HepG2 (cell line): ENCODE data around the gene SEZ6L. TPM values are rescaled to one million over a fixed set of nuclear protein-coding genes. Genes with fewer than 3 reads are reported as not detected.

Source experiments
- ATAC-seq: fragments of 200-7000 bp; cut with Tn5 transposase; 3 replicates; pipeline ENCODE4 v1.9.1; 2020; ENCODE audit warnings: mild to moderate bottlenecking, moderate library complexity
- BruUV-seq: library from RNA; stranded (reverse); fragments of 400-500 nt; replicated peaks from 2 replicates; lab custom pipeline; 2021; lab: Mats Ljungman, UMichigan
- CTCF ChIA-PET: fragments of 300-600 bp; formaldehyde crosslinking; extraction: SDS; loops from one replicate; lab custom pipeline; 2021; ENCODE audit warnings: low total read pairs, inconsistent platforms, low intra/inter-chr PET ratio; lab: Yijun Ruan, JAX
- POLR2A ChIA-PET: fragments of 350-600 bp; sonication (Branson Sonifier 250); formaldehyde crosslinking; loops from one replicate; lab custom pipeline; 2020; ENCODE audit warnings: antibody characterized with exemption, inconsistent platforms; lab: Yijun Ruan, JAX
- DNase-seq: peaks from one replicate; pipeline ENCODE4 v3.0.0-alpha.2; 2015; ENCODE audit warnings: low spot score
- FAIRE-seq: peaks from 3 replicates; lab custom pipeline; 2011; peaks lifted over from hg19 to GRCh38; lab: Jason Lieb, UNC
- H2AFZ ChIP-seq: one replicate; pipeline ENCODE4 v1.6.1; 2011; ENCODE audit warnings: low read length, inconsistent platforms
- H3K27ac ChIP-seq: fragments of 300-600 bp; 3 replicates; pipeline ENCODE4 v1.8.0; 2011; ENCODE audit warnings: mixed run types, mild to moderate bottlenecking, mixed read lengths, low read length, inconsistent platforms; ENCODE audit not compliant: insufficient read depth; ENCODE audit errors: extremely low read length
- H3K27me3 ChIP-seq, 2 experiments: fragments of 200-600 bp in 1 of 2; 2 replicates in 1 of 2; 3 replicates in 1 of 2; pipeline versions ENCODE4 v1.6.0 to v1.8.0; 2011; ENCODE audit warnings: low read length in 2 of 2, mild to moderate bottlenecking in 2 of 2, moderate library complexity in 2 of 2, inconsistent platforms in 1 of 2; ENCODE audit not compliant: insufficient read depth in 2 of 2, control insufficient read depth in 1 of 2
- H3K36me3 ChIP-seq, 2 experiments: fragments of 200-600 bp in 1 of 2; replicated peaks in 1 of 2; 2 replicates in 1 of 2; 3 replicates in 1 of 2; pipeline versions ENCODE4 v1.5.1 to v1.8.0; 2011; ENCODE audit warnings: low read length in 2 of 2, inconsistent platforms in 1 of 2; ENCODE audit not compliant: insufficient read depth in 2 of 2, control insufficient read depth in 1 of 2
- H3K4me1 ChIP-seq: 2 replicates; pipeline ENCODE4 v1.5.1; 2012; ENCODE audit warnings: low read length, inconsistent platforms; ENCODE audit not compliant: insufficient read depth
- H3K4me2 ChIP-seq: 2 replicates; pipeline ENCODE4 v1.6.0; 2011; ENCODE audit warnings: low read depth, low read length, inconsistent platforms
- H3K4me3 ChIP-seq, 3 experiments: fragments of 200-600 bp in 1 of 3; sonication (generic), shearing (Covaris generic) in 1 of 3; replicated peaks in 1 of 3; 2 replicates each; pipeline ENCODE4 v1.5.1; 2011 to 2016; ENCODE audit warnings: low read length in 3 of 3, inconsistent platforms in 2 of 3, low read depth in 2 of 3, mild to moderate bottlenecking in 2 of 3, control low read depth in 1 of 3, mixed read lengths in 1 of 3; ENCODE audit not compliant: insufficient read depth in 1 of 3
- H3K79me2 ChIP-seq: one replicate; pipeline ENCODE4 v1.6.1; 2011; ENCODE audit warnings: low read length, inconsistent platforms; ENCODE audit not compliant: insufficient read depth
- H3K9ac ChIP-seq: 2 replicates; pipeline ENCODE4 v1.6.0; 2011; ENCODE audit warnings: mild to moderate bottlenecking, low read depth, low read length, inconsistent platforms; ENCODE audit not compliant: insufficient read depth
- H3K9me3 ChIP-seq: 2 replicates; pipeline ENCODE4 v1.5.1; 2012; ENCODE audit warnings: mild to moderate bottlenecking, low read length
- H4K20me1 ChIP-seq: 2 replicates; pipeline ENCODE4 v1.6.0; 2011; ENCODE audit warnings: inconsistent platforms, mild to moderate bottlenecking, low read length, moderate library complexity; ENCODE audit not compliant: insufficient read depth
- AKAP8 ChIP-seq: sonication (generic); formaldehyde crosslinking; IDR thresholded peaks from 2 replicates; pipeline ENCODE4 v1.5.1; 2020; ENCODE audit warnings: mild to moderate bottlenecking, missing genetic modification reagents
- CENPT ChIP-seq: sonication (generic); formaldehyde crosslinking; IDR thresholded peaks from 2 replicates; pipeline ENCODE4 v1.8.0; 2022; ENCODE audit warnings: low read depth, mild to moderate bottlenecking, moderate library complexity, missing genetic modification reagents
- GMEB1 ChIP-seq: sonication (generic); formaldehyde crosslinking; IDR thresholded peaks from 2 replicates; pipeline ENCODE4 v1.5.1; 2020; ENCODE audit warnings: missing genetic modification reagents, mild to moderate bottlenecking, borderline replicate concordance
- NFKBIZ ChIP-seq: IDR thresholded peaks from 2 replicates; pipeline ENCODE4 v1.6.1; 2018; ENCODE audit warnings: missing genetic modification reagents, missing compliant biosample characterization
- RBM22 ChIP-seq: fragments of 200-400 bp; formaldehyde crosslinking; optimal IDR thresholded peaks from 2 replicates; pipeline ENCODE3; 2017; ENCODE audit warnings: mild to moderate bottlenecking, low read length, moderate library complexity
- RFXAP ChIP-seq: sonication (generic); formaldehyde crosslinking; IDR thresholded peaks from 2 replicates; pipeline ENCODE4 v1.4.0; 2020; ENCODE audit warnings: missing genetic modification reagents, borderline replicate concordance
- SPEN ChIP-seq: sonication (generic); formaldehyde crosslinking; IDR thresholded peaks from 2 replicates; pipeline ENCODE4 v1.5.1; 2020; ENCODE audit warnings: low read depth, mild to moderate bottlenecking, missing genetic modification reagents
- TMF1 ChIP-seq: sonication (generic); formaldehyde crosslinking; IDR thresholded peaks from 2 replicates; pipeline ENCODE4 v1.8.1; 2022; ENCODE audit warnings: low read depth, missing genetic modification reagents
- ZFP36L1 ChIP-seq: sonication (generic); formaldehyde crosslinking; IDR thresholded peaks from 2 replicates; pipeline ENCODE4 v1.8.0; 2022; ENCODE audit warnings: mild to moderate bottlenecking, missing genetic modification reagents, moderate library complexity
- ZNF264 ChIP-seq: sonication (generic); formaldehyde crosslinking; IDR thresholded peaks from 2 replicates; pipeline ENCODE4 v1.4.0; 2020; ENCODE audit warnings: missing genetic modification reagents
- ZNF7 ChIP-seq: IDR thresholded peaks from 2 replicates; pipeline ENCODE4 v1.6.1; 2016; ENCODE audit warnings: missing biosample characterization, missing genetic modification reagents
- WGBS: methylation state at CpG from one replicate; pipeline ENCODE4 v1.1.6; 2017; ENCODE audit warnings: low lambda C conversion rate; 5-methylcytosine and 5-hydroxymethylcytosine counted together
- in situ Hi-C: cut with HindIII; loops from 2 replicates; pipeline ENCODE4 v1.10.0; 2017; ENCODE audit warnings: low pct_unique_long_range_greater_than_20kb; ENCODE audit not compliant: extremely low pct_ligation_motif_present
- intact Hi-C: fragments of 100-400 bp; cut with micrococcal nuclease; formaldehyde crosslinking; loops from one replicate; pipeline ENCODE4 v1.10.0; 2022; ENCODE audit not compliant: unreplicated experiment
- polyA plus RNA-seq, 8 experiments: library from polyadenylated mRNA; depleted of rRNA in 3 of 8; stranded (reverse) in 7 of 8; unstranded in 1 of 8; fragments of >200 nt; fragmentation: Illumina TruSeq in 4 of 8; extraction: Trizol in 4 of 8; gene quantifications; 2 replicates each; pipeline versions ENCODE4 v1.2.1 to v1.2.3, GENCODE V29; 2011 to 2016; ENCODE audit warnings: low read depth in 4 of 8, missing spikeins in 1 of 8, mixed read lengths in 1 of 8; ENCODE audit not compliant: insufficient read depth in 1 of 8
- total RNA-seq, 5 experiments: library from RNA; depleted of rRNA; stranded (reverse); fragments of >200 nt; fragmentation: Illumina TruSeq; extraction: Trizol; gene quantifications; 2 replicates each; pipeline ENCODE4 v1.2.3, GENCODE V29; 2016; ENCODE audit warnings: low read depth in 1 of 5

The SEZ6L gene
- total and polyA plus RNA-seq, 2 of the 13 experiments (the other 11 are each of a cell fraction or from before 2014, with no cell fraction given) = not detected

- in situ Hi-C loops = no loop called here
- H3K4me2 ChIP-seq = no peak overlapping the region
- ATAC-seq = no peak
- H3K4me1 ChIP-seq = no peaks in the 10 kb centered on the region
- H3K27me3 ChIP-seq = no peaks in the 10 kb centered on the region
- no peak overlapping the region for H2AFZ ChIP-seq
- no peaks in the 10 kb centered on the region for H4K20me1 ChIP-seq
- ChIA-PET POLR2A (no interaction called here), CTCF (no interaction called here)
- no peak for FAIRE-seq
- no peak for DNase-seq
- no TSS peak for BruUV-seq
- H3K9ac ChIP-seq = no peak overlapping the region
- H3K36me3 ChIP-seq = no peaks in the 10 kb centered on the region
- H3K27ac ChIP-seq = no peak overlapping the region
- H3K4me3 ChIP-seq = no peak overlapping the region
- H3K9me3 ChIP-seq = no peaks in the 10 kb centered on the region
- TF ChIP-seq RBM22 = no peak
- TF ChIP-seq GMEB1 = no peak
- TF ChIP-seq NFKBIZ (CRISPR knock-in tag) = no peak
- no peak for TF ChIP-seq AKAP8
- TF ChIP-seq ZNF264 (CRISPR knock-in tag) = no peak
- no peak for TF ChIP-seq ZNF7 (CRISPR knock-in tag)
- TF ChIP-seq SPEN (CRISPR knock-in tag) = no peak
- TF ChIP-seq TMF1 = no peak
- TF ChIP-seq ZFP36L1 (CRISPR knock-in tag) = no peak
- no peak for TF ChIP-seq RFXAP (CRISPR knock-in tag)
- TF ChIP-seq CENPT (CRISPR knock-in tag) = no peak
- intact Hi-C loops = loop anchor here (5.0 kb wide), 1 partner anchor 50 kb away; no protein-coding TSS in a partner anchor
- WGBS = 0% methylated on average over 5 of the region's 5 CpGs
- H3K79me2 ChIP-seq = no peaks in the 10 kb centered on the region
Measured at GRCh38 chr22:26251869-26252268, 82.6 kb downstream of the SEZ6L start.
